H1 (cell line): ENCODE measurements around the gene ZNF18. TPM values are rescaled to one million over a fixed set of nuclear protein-coding genes. Genes with fewer than 3 reads are reported as not detected.
A peak's percentile ranks its signal among the peaks of the same experiment; 100 is the strongest.

Source experiments
- ASH2L ChIP-seq: fragments of 200-600, 300-600 bp; sonication (generic); IDR thresholded peaks from one replicate; pipeline ENCODE4 v1.7.1; 2017; ENCODE audit warnings: low read length
- ATF3 ChIP-seq: IDR thresholded peaks from 2 replicates; pipeline ENCODE4 v1.6.1; 2011; ENCODE audit warnings: low read depth, mild to moderate bottlenecking, low read length; ENCODE audit not compliant: insufficient read depth
- BACH1 ChIP-seq: IDR thresholded peaks from 2 replicates; pipeline ENCODE4 v1.6.1; 2012; ENCODE audit warnings: low read length, improper control_type of control experiment
- CHD1 ChIP-seq: IDR thresholded peaks from 2 replicates; pipeline ENCODE4 v1.6.1; 2012; ENCODE audit warnings: low read depth, low read length, improper control_type of control experiment
- CTCF ChIP-seq, 3 experiments: IDR thresholded peaks; 1 replicate in 2 of 3; 2 replicates in 1 of 3; pipeline versions ENCODE4 v1.5.1 to v1.6.1; 2011; ENCODE audit warnings: low read length in 3 of 3, mild to moderate bottlenecking in 3 of 3, inconsistent platforms in 2 of 3, low read depth in 1 of 3, moderate library complexity in 1 of 3; ENCODE audit not compliant: insufficient read depth in 1 of 3; ENCODE audit errors: control extremely low read depth in 1 of 3
- E2F6 ChIP-seq: IDR thresholded peaks from 2 replicates; pipeline ENCODE4 v1.6.1; 2012; ENCODE audit warnings: inconsistent platforms
- GTF2F1 ChIP-seq: IDR thresholded peaks from 2 replicates; pipeline ENCODE4 v1.6.1; 2012; ENCODE audit warnings: low read depth, low read length, improper control_type of control experiment, borderline replicate concordance
- HDAC6 ChIP-seq: IDR thresholded peaks from one replicate; pipeline ENCODE4 v1.7.1; 2012; ENCODE audit warnings: low read depth, mild to moderate bottlenecking, inconsistent platforms, low read length, moderate library complexity
- KDM1A ChIP-seq: fragments of 200-600, 300-600 bp; sonication (generic); IDR thresholded peaks from 2 replicates; pipeline ENCODE4 v1.7.1; 2016; ENCODE audit warnings: mild to moderate bottlenecking, low read length, borderline replicate concordance
- KDM4A ChIP-seq: IDR thresholded peaks from one replicate; pipeline ENCODE4 v1.7.1; 2012; ENCODE audit warnings: low read depth, mild to moderate bottlenecking, moderate library complexity, low read length, inconsistent platforms; ENCODE audit not compliant: severe bottlenecking
- MAX ChIP-seq: IDR thresholded peaks from 2 replicates; pipeline ENCODE4 v1.6.1; 2012; ENCODE audit warnings: inconsistent platforms
- NANOG ChIP-seq: IDR thresholded peaks from 2 replicates; pipeline ENCODE4 v1.6.1; 2011; ENCODE audit warnings: low read length, low read depth, mild to moderate bottlenecking, inconsistent platforms; ENCODE audit not compliant: insufficient read depth, poor library complexity, severe bottlenecking
- NRF1 ChIP-seq: IDR thresholded peaks from 2 replicates; pipeline ENCODE4 v1.6.1; 2011; ENCODE audit warnings: mild to moderate bottlenecking, low read depth, low read length, improper control_type of control experiment
- POLR2AphosphoS5 ChIP-seq: IDR thresholded peaks from 2 replicates; pipeline ENCODE4 v1.6.1; 2011; ENCODE audit warnings: low read depth, low read length
- SIRT6 ChIP-seq: IDR thresholded peaks from one replicate; pipeline ENCODE4 v1.7.1; 2012; ENCODE audit warnings: low read length, inconsistent platforms
- TAF1 ChIP-seq: IDR thresholded peaks from 2 replicates; pipeline ENCODE4 v1.6.1; 2011; ENCODE audit warnings: mild to moderate bottlenecking, low read depth, low read length
- TBP ChIP-seq: IDR thresholded peaks from 2 replicates; pipeline ENCODE4 v1.6.1; 2011; ENCODE audit warnings: low read depth, low read length, improper control_type of control experiment
- USF2 ChIP-seq: IDR thresholded peaks from 2 replicates; pipeline ENCODE4 v1.6.1; 2011; ENCODE audit warnings: low read length, improper control_type of control experiment
- polyA plus RNA-seq, 7 experiments: library from polyadenylated mRNA; depleted of rRNA in 3 of 7; stranded (reverse) in 5 of 7; unstranded in 2 of 7; fragments of >200 nt in 5 of 7; fragments of 200-250 nt in 2 of 7; gene quantifications; 1 replicate in 5 of 7; 2 replicates in 1 of 7; 4 replicates in 1 of 7; pipeline versions ENCODE4 v1.2.1 to v1.2.3, GENCODE V29; 2011 to 2013; ENCODE audit warnings: missing spikeins in 2 of 7, mixed read lengths in 2 of 7
- total RNA-seq: library from RNA; stranded (reverse); fragmentation: NEBNext Ultra II Directional; extraction: Animal tissue kit (Norgen Biotek cat#: 25700); gene quantifications from 2 replicates; pipeline ENCODE4 v1.2.1, GENCODE V29; 2021

The ZNF18 gene
- total and polyA plus RNA-seq, 2 of the 8 experiments (the other 6 are each of a cell fraction or from before 2014, with no cell fraction given) = 3.0 to 9.9 TPM

GRCh38 chr17:11997147-11997971, at the start of gene ZNF18 (continued):
- peak; percentile 98 for TF ChIP-seq POLR2AphosphoS5
- TF ChIP-seq SIRT6 = no peak
- no peak for TF ChIP-seq CTCF (IDR thresholded peaks at IDR 0.05; ENCODE audit: control extremely low read depth in 1 of 3, insufficient read depth in 1 of 3, low read depth in 1 of 3, low read length in 3 of 3)
- no peak for TF ChIP-seq KDM1A
- TF ChIP-seq GTF2F1 = no peak
- TF ChIP-seq KDM4A = peak; percentile 87
- no peak for TF ChIP-seq CHD1
- TF ChIP-seq TAF1 = peak; percentile 90
- TF ChIP-seq BACH1 = 0 out of 2 replicates have a peak, but pooled peaks have one; percentile 7
- TF ChIP-seq ASH2L = peak; percentile 94
- TF ChIP-seq MAX = peak; percentile 56; the same call in 1 of the 2 replicates
- peak; percentile 88 for TF ChIP-seq TBP
- TF ChIP-seq NRF1 = 0 out of 2 replicates have a peak, but pooled peaks have one; percentile 26
- TF ChIP-seq NANOG = peak; percentile 4
- no peak for TF ChIP-seq ATF3
- TF ChIP-seq HDAC6 = no peak
- no peak for TF ChIP-seq USF2
- TF ChIP-seq E2F6 = no peak; the same call in 1 of the 2 replicates
